ENCODE measurements around the gene FILIP1.

Gene FILIP1

GRCh38 chr6:75281653-75282052 lies 211.9 kb downstream of the FILIP1 start:
- no peak for DNase-seq
- Histone ChIP-seq H3K4me1 (ENCODE audit: control insufficient read depth, insufficient read depth, low read length, poor library complexity, severe bottlenecking) (peaks cover 21% of the 10 kb centered on the region), H3K27me3 (replicated peaks; ENCODE audit: control insufficient read depth, insufficient read depth, low read length, poor library complexity, severe bottlenecking) (no peaks in the 10 kb centered on the region), H3K9me3 (ENCODE audit: control insufficient read depth, low read length) (no peaks in the 10 kb centered on the region), H3K27ac (ENCODE audit: insufficient read depth, low read length, poor library complexity, severe bottlenecking) (no peak overlapping the region), H3K4me3 (ENCODE audit: insufficient read depth, low read depth, low read length, poor library complexity, severe bottlenecking) (no peak overlapping the region), H3K36me3 (ENCODE audit: control insufficient read depth, insufficient read depth, low read length) (no peaks in the 10 kb centered on the region)

- H3K9me3 ChIP-seq (ENCODE audit: control insufficient read depth, low read length) = no peaks in the 10 kb centered on the region
- no peak overlapping the region for H3K4me3 ChIP-seq (ENCODE audit: insufficient read depth, low read depth, low read length, poor library complexity, severe bottlenecking)
- no peaks in the 10 kb centered on the region for H3K36me3 ChIP-seq (ENCODE audit: control insufficient read depth, insufficient read depth, low read length)
- H3K27me3 ChIP-seq (replicated peaks; ENCODE audit: control insufficient read depth, insufficient read depth, low read length, poor library complexity, severe bottlenecking) = no peaks in the 10 kb centered on the region
- no peak overlapping the region for H3K27ac ChIP-seq (ENCODE audit: insufficient read depth, low read length, poor library complexity, severe bottlenecking)
- DNase-seq = no peak
- H3K4me1 ChIP-seq (ENCODE audit: control insufficient read depth, insufficient read depth, low read length, poor library complexity, severe bottlenecking) = peaks cover 14% of the 10 kb centered on the region
Observed at GRCh38 chr6:75280131-75280855, 213.3 kb downstream of the FILIP1 start.

GRCh38 chr6:75279418-75279817 lies 214.2 kb downstream of the FILIP1 start:
- Histone ChIP-seq H3K4me3 (ENCODE audit: insufficient read depth, low read depth, low read length, poor library complexity, severe bottlenecking) (no peak overlapping the region), H3K27ac (ENCODE audit: insufficient read depth, low read length, poor library complexity, severe bottlenecking) (no peak overlapping the region), H3K27me3 (replicated peaks; ENCODE audit: control insufficient read depth, insufficient read depth, low read length, poor library complexity, severe bottlenecking) (no peaks in the 10 kb centered on the region), H3K4me1 (ENCODE audit: control insufficient read depth, insufficient read depth, low read length, poor library complexity, severe bottlenecking) (peaks cover 14% of the 10 kb centered on the region), H3K36me3 (ENCODE audit: control insufficient read depth, insufficient read depth, low read length) (no peaks in the 10 kb centered on the region), H3K9me3 (ENCODE audit: control insufficient read depth, low read length) (no peaks in the 10 kb centered on the region)
- no peak for DNase-seq

- Histone ChIP-seq H3K4me3 (ENCODE audit: insufficient read depth, low read depth, low read length, poor library complexity, severe bottlenecking) (no peak overlapping the region), H3K27ac (ENCODE audit: insufficient read depth, low read length, poor library complexity, severe bottlenecking) (no peak overlapping the region), H3K9me3 (ENCODE audit: control insufficient read depth, low read length) (no peaks in the 10 kb centered on the region), H3K4me1 (ENCODE audit: control insufficient read depth, insufficient read depth, low read length, poor library complexity, severe bottlenecking) (peaks cover 14% of the 10 kb centered on the region), H3K36me3 (ENCODE audit: control insufficient read depth, insufficient read depth, low read length) (no peaks in the 10 kb centered on the region), H3K27me3 (replicated peaks; ENCODE audit: control insufficient read depth, insufficient read depth, low read length, poor library complexity, severe bottlenecking) (no peaks in the 10 kb centered on the region)
- DNase-seq = no peak
Observed at GRCh38 chr6:75278474-75279077, 215.0 kb downstream of the FILIP1 start.

- no peak overlapping the region for H3K27ac ChIP-seq (ENCODE audit: insufficient read depth, low read length, poor library complexity, severe bottlenecking)
- no peak for DNase-seq
- H3K4me1 ChIP-seq (ENCODE audit: control insufficient read depth, insufficient read depth, low read length, poor library complexity, severe bottlenecking) = peaks cover 8% of the 10 kb centered on the region
- no peaks in the 10 kb centered on the region for H3K27me3 ChIP-seq (replicated peaks; ENCODE audit: control insufficient read depth, insufficient read depth, low read length, poor library complexity, severe bottlenecking)
- no peaks in the 10 kb centered on the region for H3K9me3 ChIP-seq (ENCODE audit: control insufficient read depth, low read length)
- no peak overlapping the region for H3K4me3 ChIP-seq (ENCODE audit: insufficient read depth, low read depth, low read length, poor library complexity, severe bottlenecking)
- H3K36me3 ChIP-seq (ENCODE audit: control insufficient read depth, insufficient read depth, low read length) = no peaks in the 10 kb centered on the region
Observed at GRCh38 chr6:75275067-75275466, 218.5 kb downstream of the FILIP1 start.

GRCh38 chr6:75273009-75273408 lies 220.6 kb downstream of the FILIP1 start:
- Histone ChIP-seq H3K27ac (ENCODE audit: insufficient read depth, low read length, poor library complexity, severe bottlenecking) (no peak overlapping the region), H3K9me3 (ENCODE audit: control insufficient read depth, low read length) (no peaks in the 10 kb centered on the region), H3K4me1 (ENCODE audit: control insufficient read depth, insufficient read depth, low read length, poor library complexity, severe bottlenecking) (peaks cover 5% of the 10 kb centered on the region), H3K36me3 (ENCODE audit: control insufficient read depth, insufficient read depth, low read length) (no peaks in the 10 kb centered on the region), H3K27me3 (replicated peaks; ENCODE audit: control insufficient read depth, insufficient read depth, low read length, poor library complexity, severe bottlenecking) (no peaks in the 10 kb centered on the region), H3K4me3 (ENCODE audit: insufficient read depth, low read depth, low read length, poor library complexity, severe bottlenecking) (no peak overlapping the region)
- DNase-seq = no peak

- H3K36me3 ChIP-seq (ENCODE audit: control insufficient read depth, insufficient read depth, low read length) = no peaks in the 10 kb centered on the region
- H3K9me3 ChIP-seq (ENCODE audit: control insufficient read depth, low read length) = no peaks in the 10 kb centered on the region
- DNase-seq = no peak
- no peak overlapping the region for H3K4me3 ChIP-seq (ENCODE audit: insufficient read depth, low read depth, low read length, poor library complexity, severe bottlenecking)
- no peaks in the 10 kb centered on the region for H3K27me3 ChIP-seq (replicated peaks; ENCODE audit: control insufficient read depth, insufficient read depth, low read length, poor library complexity, severe bottlenecking)
- H3K27ac ChIP-seq (ENCODE audit: insufficient read depth, low read length, poor library complexity, severe bottlenecking) = no peak overlapping the region
- peaks cover under 1% of the 10 kb centered on the region for H3K4me1 ChIP-seq (ENCODE audit: control insufficient read depth, insufficient read depth, low read length, poor library complexity, severe bottlenecking)
Observed at GRCh38 chr6:75272145-75272840, 221.3 kb downstream of the FILIP1 start.

- no peak for DNase-seq
- H3K27ac ChIP-seq (ENCODE audit: insufficient read depth, low read length, poor library complexity, severe bottlenecking) = no peak overlapping the region
- H3K4me3 ChIP-seq (ENCODE audit: insufficient read depth, low read depth, low read length, poor library complexity, severe bottlenecking) = no peak overlapping the region
- H3K27me3 ChIP-seq (replicated peaks; ENCODE audit: control insufficient read depth, insufficient read depth, low read length, poor library complexity, severe bottlenecking) = no peaks in the 10 kb centered on the region
- no peaks in the 10 kb centered on the region for H3K4me1 ChIP-seq (ENCODE audit: control insufficient read depth, insufficient read depth, low read length, poor library complexity, severe bottlenecking)
- no peaks in the 10 kb centered on the region for H3K36me3 ChIP-seq (ENCODE audit: control insufficient read depth, insufficient read depth, low read length)
- no peaks in the 10 kb centered on the region for H3K9me3 ChIP-seq (ENCODE audit: control insufficient read depth, low read length)
Observed at GRCh38 chr6:75268988-75269354, 224.6 kb downstream of the FILIP1 start.

DNA sequence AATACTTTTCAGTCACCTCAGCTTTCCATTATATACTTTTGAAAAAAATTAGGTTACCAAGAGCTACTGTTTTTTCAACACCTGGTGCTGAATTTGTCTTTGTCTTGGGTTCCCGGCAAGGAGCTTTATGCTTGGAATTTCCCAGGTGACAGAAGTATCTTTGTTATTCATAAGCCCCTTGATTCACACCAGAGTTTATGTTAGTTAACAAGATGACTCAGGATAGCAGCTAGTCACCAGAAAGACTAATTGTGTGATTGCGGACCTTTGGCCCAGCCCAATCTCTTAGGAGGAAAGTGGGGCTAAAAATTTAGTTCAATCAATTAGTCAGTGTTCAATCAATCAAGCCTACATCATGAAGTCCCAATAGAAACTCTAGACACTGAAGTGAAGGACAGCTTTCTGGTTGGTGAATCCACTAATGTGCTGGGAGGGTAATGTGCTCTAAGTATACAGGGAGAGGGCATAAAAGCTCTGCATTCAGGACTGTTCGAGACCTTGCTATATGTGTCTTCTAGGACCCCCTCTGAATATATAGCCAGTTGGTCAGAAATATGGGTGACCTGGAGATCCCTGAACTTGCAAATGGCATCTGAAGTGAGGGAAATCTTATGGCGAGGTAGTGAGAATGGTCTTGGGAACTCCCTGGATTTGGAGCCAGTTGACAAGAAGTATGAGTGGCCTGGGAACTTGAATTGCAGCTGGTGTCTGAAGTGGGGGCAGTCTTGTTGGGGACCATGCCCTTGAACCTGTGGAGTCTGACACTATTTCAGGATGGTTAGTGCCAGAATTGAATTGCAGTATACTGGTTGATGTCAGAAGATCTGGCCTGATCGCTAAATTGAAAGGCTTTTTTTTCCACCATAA lies 225.2 kb downstream of the FILIP1 start:
- no peak overlapping the region for H3K4me3 ChIP-seq (ENCODE audit: insufficient read depth, low read depth, low read length, poor library complexity, severe bottlenecking)
- no peaks in the 10 kb centered on the region for H3K9me3 ChIP-seq (ENCODE audit: control insufficient read depth, low read length)
- H3K27me3 ChIP-seq (replicated peaks; ENCODE audit: control insufficient read depth, insufficient read depth, low read length, poor library complexity, severe bottlenecking) = no peaks in the 10 kb centered on the region
- no peaks in the 10 kb centered on the region for H3K4me1 ChIP-seq (ENCODE audit: control insufficient read depth, insufficient read depth, low read length, poor library complexity, severe bottlenecking)
- peaks cover 5% of the 10 kb centered on the region for H3K36me3 ChIP-seq (ENCODE audit: control insufficient read depth, insufficient read depth, low read length)
- DNase-seq = no peak
- H3K27ac ChIP-seq (ENCODE audit: insufficient read depth, low read length, poor library complexity, severe bottlenecking) = no peak overlapping the region

Data from effector memory CD4-positive, alpha-beta T cell (primary cell).